ENCODE results near the gene OPCML. TPM values are rescaled to one million over a fixed set of nuclear protein-coding genes. Genes with fewer than 3 reads are reported as not detected.

OPCML gene
- total RNA-seq, 1 experiment from 2014 or later = not detected

- no peaks in the 10 kb centered on the region for H3F3A ChIP-seq (ENCODE audit: insufficient read depth, low read depth)
- no peaks in the 10 kb centered on the region for H3K36me3 ChIP-seq (ENCODE audit: low read depth)
- no peak overlapping the region for H3K4me2 ChIP-seq
- no peak for DNase-seq
- H3K4me1 ChIP-seq (replicated peaks; ENCODE audit: insufficient read depth) = no peaks in the 10 kb centered on the region
- H3K9me3 ChIP-seq (ENCODE audit: insufficient read depth, low read depth) = no peaks in the 10 kb centered on the region
- ChIA-PET CTCF (no interaction called here), POLR2A (ENCODE audit: unreplicated experiment) (no interaction called here)
- BruUV-seq (replicated peaks) = no TSS peak
- no peaks in the 10 kb centered on the region for H3K9me2 ChIP-seq (ENCODE audit: insufficient read depth)
- peaks cover 6% of the 10 kb centered on the region; the same call in 1 of the 2 replicates for H3K27me3 ChIP-seq (ENCODE audit: insufficient read depth, low read depth)
- H3K27ac ChIP-seq = no peak overlapping the region
- H3K4me3 ChIP-seq = no peak overlapping the region
- TF ChIP-seq CTCF (conservative IDR thresholded peaks at IDR 0.05) = no peak
- TF ChIP-seq EZH2 (IDR thresholded peaks at IDR 0.05; ENCODE audit: low read depth) = no peak
- no peaks in the 10 kb centered on the region for H3K79me2 ChIP-seq (ENCODE audit: low read depth)
- H4K20me1 ChIP-seq (ENCODE audit: insufficient read depth) = no peaks in the 10 kb centered on the region
- H2AFZ ChIP-seq = no peak overlapping the region
- intact Hi-C loops (cut with micrococcal nuclease; ENCODE audit: unreplicated experiment) = no loop called here
Observed at GRCh38 chr11:132943357-132943705, 589.0 kb downstream of the OPCML start.

GRCh38 chr11:132942611-132943356 lies 589.5 kb downstream of the OPCML start:
- ChIA-PET CTCF (no interaction called here), POLR2A (ENCODE audit: unreplicated experiment) (no interaction called here)
- Histone ChIP-seq H3K4me3 (no peak overlapping the region), H3K36me3 (ENCODE audit: low read depth) (no peaks in the 10 kb centered on the region), H3K79me2 (ENCODE audit: low read depth) (no peaks in the 10 kb centered on the region), H3K4me1 (replicated peaks; ENCODE audit: insufficient read depth) (no peaks in the 10 kb centered on the region), H3K27ac (no peak overlapping the region), H2AFZ (no peak overlapping the region), H3F3A (ENCODE audit: insufficient read depth, low read depth) (no peaks in the 10 kb centered on the region), H4K20me1 (ENCODE audit: insufficient read depth) (no peaks in the 10 kb centered on the region), H3K4me2 (no peak overlapping the region), H3K9me3 (ENCODE audit: insufficient read depth, low read depth) (no peaks in the 10 kb centered on the region), H3K27me3 (ENCODE audit: insufficient read depth, low read depth) (peaks cover 6% of the 10 kb centered on the region; the same call in 1 of the 2 replicates), H3K9me2 (ENCODE audit: insufficient read depth) (no peaks in the 10 kb centered on the region)
- intact Hi-C loops (cut with micrococcal nuclease; ENCODE audit: unreplicated experiment) = no loop called here
- no peak for TF ChIP-seq CTCF (conservative IDR thresholded peaks at IDR 0.05)
- no peak for TF ChIP-seq EZH2 (IDR thresholded peaks at IDR 0.05; ENCODE audit: low read depth)
- DNase-seq = no peak
- BruUV-seq (replicated peaks) = no TSS peak

- intact Hi-C loops (cut with micrococcal nuclease; ENCODE audit: unreplicated experiment) = no loop called here
- H3K9me3 ChIP-seq (ENCODE audit: insufficient read depth, low read depth) = no peaks in the 10 kb centered on the region
- no peaks in the 10 kb centered on the region for H3K9me2 ChIP-seq (ENCODE audit: insufficient read depth)
- H3K27ac ChIP-seq = no peak overlapping the region
- DNase-seq = no peak
- H3K4me2 ChIP-seq = no peak overlapping the region
- no peak overlapping the region for H3K4me3 ChIP-seq
- peaks cover 6% of the 10 kb centered on the region; the same call in 1 of the 2 replicates for H3K27me3 ChIP-seq (ENCODE audit: insufficient read depth, low read depth)
- H4K20me1 ChIP-seq (ENCODE audit: insufficient read depth) = no peaks in the 10 kb centered on the region
- no peaks in the 10 kb centered on the region for H3K36me3 ChIP-seq (ENCODE audit: low read depth)
- H2AFZ ChIP-seq = no peak overlapping the region
- ChIA-PET POLR2A (ENCODE audit: unreplicated experiment) (no interaction called here), CTCF (interaction anchor here (1.0 to 1.6 kb wide), 2 partner anchors 1194 to 1247 kb away, joined by 3 to 8 read pairs; no protein-coding TSS in a partner anchor)
- H3F3A ChIP-seq (ENCODE audit: insufficient read depth, low read depth) = no peaks in the 10 kb centered on the region
- no TSS peak for BruUV-seq (replicated peaks)
- no peak for TF ChIP-seq EZH2 (IDR thresholded peaks at IDR 0.05; ENCODE audit: low read depth)
- TF ChIP-seq CTCF (conservative IDR thresholded peaks at IDR 0.05) = no peak
- H3K79me2 ChIP-seq (ENCODE audit: low read depth) = no peaks in the 10 kb centered on the region
- no peaks in the 10 kb centered on the region for H3K4me1 ChIP-seq (replicated peaks; ENCODE audit: insufficient read depth)
Observed at GRCh38 chr11:132941761-132942160, 590.5 kb downstream of the OPCML start.

All from PC-9 (cell line).